ENCODE data around the gene PLXNB3. TPM values are rescaled to one million over a fixed set of nuclear protein-coding genes. Genes with fewer than 3 reads are reported as not detected.
"Not testable (repeated sequence)": the region's sequence is repeated elsewhere in the genome, so short reads cannot be mapped to it uniquely, and the experiment has no call there.

PLXNB3 gene
- total RNA-seq, 2 experiments from 2014 or later = 0.23 to 0.35 TPM

DNA sequence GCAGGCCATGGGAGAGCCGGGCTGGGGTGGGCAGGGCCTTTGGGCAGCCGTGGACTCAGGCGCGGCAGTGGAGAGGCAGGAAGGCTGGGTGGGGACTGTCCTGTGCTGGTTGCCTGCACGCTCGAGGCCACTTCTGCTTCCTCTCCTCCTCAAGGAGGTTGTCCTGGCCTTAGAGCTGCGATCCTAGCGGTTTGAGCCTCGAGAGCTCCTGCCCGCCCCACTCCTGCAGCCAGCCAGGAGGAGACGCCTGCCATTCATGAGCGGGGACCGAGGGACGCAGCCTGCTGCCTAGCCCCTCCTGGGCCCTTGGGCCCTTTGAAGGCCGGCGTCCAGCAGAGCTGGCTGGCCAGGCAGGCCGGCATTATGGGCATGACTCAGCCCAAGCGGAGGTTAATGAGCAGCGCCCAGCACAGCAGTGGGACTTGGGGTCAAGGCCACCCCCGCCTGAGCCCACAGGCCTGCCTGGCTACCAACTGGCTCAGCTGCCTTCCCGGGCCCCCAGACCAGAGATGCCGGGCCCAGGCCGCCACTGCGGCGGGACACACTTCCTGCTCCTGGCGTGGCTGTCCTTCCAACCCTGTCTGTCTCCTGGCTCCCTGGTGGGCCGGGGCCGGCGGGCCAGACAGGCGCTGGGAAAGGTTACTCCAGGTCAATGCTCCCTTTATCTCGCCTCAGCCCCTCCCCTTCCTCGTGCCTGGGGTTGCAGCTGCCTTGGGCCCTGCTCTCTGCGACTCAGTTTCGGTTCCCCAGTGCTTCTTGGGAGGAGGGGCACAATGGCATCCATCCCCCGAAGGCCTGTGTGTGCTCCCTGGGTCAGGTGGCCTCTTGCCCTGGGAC, 37.5 kb upstream of the PLXNB3 start:
- ChIA-PET CTCF (interaction anchor here (1.1 to 1.3 kb wide), 2 partner anchors 9 to 19 kb away, joined by 4 read pairs; no protein-coding TSS in a partner anchor), POLR2A (no interaction called here)

DNA sequence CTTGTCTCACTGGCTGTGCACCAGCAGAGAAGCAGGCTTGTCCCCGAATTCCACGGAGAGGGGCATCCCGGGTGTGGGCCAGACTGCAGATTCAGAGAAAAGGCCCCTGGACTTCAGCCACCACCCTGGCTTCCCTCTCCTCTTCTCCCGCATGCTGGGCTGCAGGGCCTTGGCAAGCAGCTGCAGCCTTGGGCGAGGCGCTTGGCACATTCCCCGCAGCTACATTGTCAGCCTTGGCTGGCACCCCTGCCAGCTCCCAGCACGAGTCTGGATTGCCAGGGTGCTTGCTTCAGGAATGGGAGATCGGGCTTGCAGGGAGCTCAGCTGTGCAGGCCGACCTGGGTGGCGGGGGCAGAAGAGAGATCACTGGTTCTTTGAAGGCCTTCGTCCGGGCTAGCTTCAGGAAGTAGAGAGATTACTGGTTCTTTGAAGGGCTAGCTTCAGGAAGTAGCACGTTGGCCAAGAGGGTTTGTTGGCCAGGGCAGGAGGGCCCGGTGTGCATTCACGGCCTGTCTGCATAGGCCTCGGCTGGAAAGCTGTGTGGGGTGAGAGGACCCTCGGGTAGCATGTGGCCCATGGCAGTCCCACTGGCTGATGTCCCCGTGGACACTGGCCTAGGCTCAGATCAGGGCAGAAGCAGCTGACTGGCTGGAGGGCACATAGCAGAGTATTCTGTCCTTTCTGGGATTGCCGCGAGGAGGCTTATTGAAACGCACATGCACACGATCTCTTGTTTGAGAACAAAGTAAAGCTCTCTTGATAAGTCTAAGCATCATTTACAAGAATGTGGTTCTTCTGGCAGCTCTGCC, 36.7 kb upstream of the PLXNB3 start:
- POLR2A ChIA-PET = no interaction called here
- H3K9me3 Mint-ChIP-seq = peaks cover 8% of the 10 kb centered on the region
- H3K27ac Mint-ChIP-seq = peak overlapping the region; percentile 81
- H3K4me1 Mint-ChIP-seq = peaks cover 41% of the 10 kb centered on the region
- CTCF ChIA-PET = interaction anchor here (0.7 to 1.3 kb wide), 3 partner anchors 9 to 225 kb away, joined by 3 to 4 read pairs (median 4); no protein-coding TSS in a partner anchor
- peaks cover 30% of the 10 kb centered on the region for H3K36me3 Mint-ChIP-seq (ENCODE audit: low read depth)
- no peaks in the 10 kb centered on the region for H3K27me3 Mint-ChIP-seq
- peak overlapping the region; percentile 62 for H3K4me3 Mint-ChIP-seq
- no peak for DNase-seq

More for the DNA sequence above, 37.5 kb upstream of the PLXNB3 start:
- H3K36me3 Mint-ChIP-seq (ENCODE audit: low read depth) = peaks cover 28% of the 10 kb centered on the region
- peak; percentile 61 for DNase-seq
- peaks cover 3% of the 10 kb centered on the region for H3K9me3 Mint-ChIP-seq
- peak overlapping the region; percentile 81 for H3K27ac Mint-ChIP-seq
- peak overlapping the region; percentile 62 for H3K4me3 Mint-ChIP-seq
- H3K27me3 Mint-ChIP-seq = no peaks in the 10 kb centered on the region
- peaks cover 39% of the 10 kb centered on the region for H3K4me1 Mint-ChIP-seq

DNA sequence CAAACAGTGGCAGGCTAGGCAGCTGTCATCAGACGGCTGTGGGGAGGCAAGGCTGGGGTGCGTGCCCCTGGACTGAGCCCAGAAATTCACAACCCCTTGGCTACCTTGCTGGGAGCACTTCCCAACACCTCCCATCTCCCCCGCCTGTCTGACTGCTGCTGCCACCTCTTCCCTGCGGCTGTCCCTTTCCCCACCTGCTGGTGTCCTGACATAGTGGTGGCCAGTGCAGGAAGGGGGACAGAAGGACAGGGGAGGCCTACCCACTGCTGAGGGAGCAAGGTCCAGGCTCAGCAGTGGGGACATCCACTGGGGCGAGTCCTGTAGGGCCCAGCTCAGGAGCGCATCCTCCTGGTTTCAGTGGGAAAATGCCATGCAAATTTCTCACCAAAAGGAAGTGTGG, 36.0 kb upstream of the PLXNB3 start:
- peaks cover 26% of the 10 kb centered on the region for H3K36me3 Mint-ChIP-seq (ENCODE audit: low read depth)
- POLR2A ChIA-PET = no interaction called here
- H3K27me3 Mint-ChIP-seq = no peaks in the 10 kb centered on the region
- H3K9me3 Mint-ChIP-seq = peaks cover 8% of the 10 kb centered on the region
- H3K4me1 Mint-ChIP-seq = peaks cover 38% of the 10 kb centered on the region
- CTCF ChIA-PET = interaction anchor here (0.6 to 1.3 kb wide), 3 partner anchors 8 to 297 kb away, joined by 3 to 4 read pairs (median 3); no protein-coding TSS in a partner anchor
- no peak for DNase-seq
- no peak overlapping the region for H3K4me3 Mint-ChIP-seq
- H3K27ac Mint-ChIP-seq = peak overlapping the region; percentile 81

DNA sequence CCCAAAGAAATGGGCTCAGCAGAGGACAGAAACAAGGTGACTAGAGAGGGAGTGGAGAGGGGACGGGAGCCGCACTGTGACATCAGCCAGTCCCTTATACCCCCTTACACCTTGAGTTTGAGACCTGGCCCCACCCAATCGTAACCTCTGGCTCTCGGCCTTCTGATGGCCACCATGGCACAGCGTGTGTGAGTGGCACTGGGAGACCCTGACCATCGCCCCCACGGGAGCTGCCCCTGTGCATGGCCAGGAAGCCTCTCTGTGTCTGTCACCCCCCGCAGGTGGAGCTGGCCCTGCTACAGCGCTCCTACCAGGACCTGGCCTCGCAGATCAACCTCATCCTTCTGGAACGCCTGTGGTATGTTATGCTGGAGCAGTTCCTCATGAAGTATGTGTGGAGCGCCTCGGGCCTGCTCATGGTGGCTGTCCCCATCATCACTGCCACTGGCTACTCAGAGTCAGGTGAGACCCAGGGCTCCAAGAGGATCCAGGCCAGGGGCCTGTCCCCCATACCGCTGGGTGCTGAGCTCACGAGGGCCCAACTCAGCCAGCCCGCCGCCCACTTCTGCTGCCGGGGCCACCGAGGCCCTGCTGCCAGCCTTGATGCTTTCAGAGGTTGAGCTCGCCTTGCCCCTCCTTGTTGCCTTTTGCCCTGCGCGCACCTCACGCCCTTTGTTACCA, 35.0 kb upstream of the PLXNB3 start:
- Mint-ChIP-seq H3K4me3 (no peak overlapping the region), H3K27me3 (no peaks in the 10 kb centered on the region), H3K27ac (no peak overlapping the region), H3K4me1 (peaks cover 38% of the 10 kb centered on the region), H3K36me3 (ENCODE audit: low read depth) (peaks cover 26% of the 10 kb centered on the region), H3K9me3 (peaks cover 8% of the 10 kb centered on the region)
- ChIA-PET CTCF (interaction anchor here (1.0 kb wide), 1 partner anchor 61 kb away, joined by 3 read pairs; no protein-coding TSS in a partner anchor), POLR2A (no interaction called here)
- DNase-seq = no peak

DNA sequence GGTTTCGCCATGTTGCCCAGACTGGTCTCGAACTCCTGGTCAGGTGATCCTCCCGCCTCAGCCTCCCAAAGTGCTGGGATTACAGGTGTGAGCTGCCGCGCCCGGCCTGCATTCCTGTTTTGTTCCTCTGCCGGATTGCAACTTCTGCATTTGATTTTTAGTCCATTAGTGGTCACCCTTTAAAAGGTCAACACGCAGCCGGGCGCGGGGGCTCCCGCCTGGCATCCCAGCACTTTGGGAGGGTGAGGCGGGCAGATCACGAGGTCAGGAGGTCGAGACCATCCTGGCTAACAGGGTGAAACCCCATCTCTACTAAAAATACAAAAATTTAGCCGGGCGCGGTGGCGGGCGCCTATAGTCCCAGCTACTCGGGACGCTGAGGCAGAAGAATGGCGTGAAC, 33.9 kb upstream of the PLXNB3 start:
- H3K36me3 Mint-ChIP-seq (ENCODE audit: low read depth) = peaks cover 33% of the 10 kb centered on the region
- peaks cover 45% of the 10 kb centered on the region for H3K4me1 Mint-ChIP-seq
- H3K9me3 Mint-ChIP-seq, H3K4me3 Mint-ChIP-seq, DNase-seq, CTCF ChIA-PET, H3K27ac Mint-ChIP-seq, H3K27me3 Mint-ChIP-seq, POLR2A ChIA-PET: not testable (repeated sequence)

DNA sequence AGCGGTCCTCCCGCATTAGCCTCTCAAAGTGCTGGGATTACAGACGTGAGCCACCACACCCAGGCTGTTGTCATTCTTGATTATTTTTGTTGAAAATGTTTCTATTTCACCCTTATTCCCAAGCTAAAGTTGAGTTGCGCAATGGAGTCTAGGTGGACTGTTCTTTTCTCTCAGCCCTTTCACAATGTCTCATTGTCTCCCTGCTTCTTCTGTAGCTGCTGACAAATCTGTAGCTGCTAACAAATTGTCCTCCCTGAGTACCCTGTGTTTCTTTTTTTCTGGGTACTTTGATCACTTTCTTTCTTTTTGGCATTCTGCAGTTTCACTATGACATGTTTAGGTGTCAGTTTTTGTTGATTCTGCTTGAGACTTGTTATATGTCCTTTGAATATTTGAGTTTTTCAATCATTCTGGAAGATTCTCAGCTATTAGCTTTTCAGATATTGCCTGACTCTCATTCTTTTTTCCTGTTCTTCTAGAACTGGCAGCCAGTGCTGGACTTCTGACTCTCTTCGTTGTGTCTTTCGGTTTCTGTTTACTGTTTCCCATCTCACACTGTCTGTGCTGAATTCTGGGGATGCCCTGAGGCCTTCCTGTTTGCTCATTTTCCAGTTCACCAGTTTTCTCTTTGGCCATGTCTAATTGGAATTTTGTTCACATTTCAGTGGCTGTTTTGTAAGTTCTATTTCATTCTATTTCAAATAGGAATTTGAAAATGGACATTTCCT, 32.8 kb upstream of the PLXNB3 start:
- Mint-ChIP-seq H3K4me3 (no peak overlapping the region), H3K9me3 (peaks cover 8% of the 10 kb centered on the region), H3K27me3 (no peaks in the 10 kb centered on the region), H3K4me1 (peaks cover 45% of the 10 kb centered on the region), H3K27ac (peak overlapping the region; percentile 70), H3K36me3 (ENCODE audit: low read depth) (peaks cover 36% of the 10 kb centered on the region)
- ChIA-PET POLR2A (no interaction called here), CTCF (no interaction called here)
- DNase-seq = no peak

DNA sequence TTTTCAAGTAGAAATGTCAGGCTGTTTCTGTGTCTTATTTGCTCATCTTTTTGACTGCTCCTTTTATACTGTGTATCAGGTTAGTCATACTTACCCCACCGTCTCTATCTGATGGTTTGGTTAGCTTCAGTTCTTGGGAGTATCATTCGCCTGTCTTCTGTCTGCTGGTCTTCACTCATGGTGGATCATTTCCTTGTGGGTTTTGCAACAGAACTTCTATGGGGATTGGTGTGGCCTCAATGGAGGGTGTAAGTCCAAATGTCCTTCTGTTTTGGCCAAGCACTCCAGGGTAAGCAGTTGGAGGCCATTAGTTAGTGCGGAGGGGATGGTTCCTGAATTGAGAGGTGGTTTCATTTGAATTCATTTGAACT, 32.2 kb upstream of the PLXNB3 start:
- POLR2A ChIA-PET = no interaction called here
- CTCF ChIA-PET = no interaction called here
- Mint-ChIP-seq H3K9me3 (peaks cover 8% of the 10 kb centered on the region), H3K36me3 (ENCODE audit: low read depth) (peaks cover 38% of the 10 kb centered on the region), H3K27me3 (no peaks in the 10 kb centered on the region), H3K4me1 (peaks cover 43% of the 10 kb centered on the region), H3K27ac (peak overlapping the region; percentile 70), H3K4me3 (no peak overlapping the region)
- DNase-seq = no peak

DNA sequence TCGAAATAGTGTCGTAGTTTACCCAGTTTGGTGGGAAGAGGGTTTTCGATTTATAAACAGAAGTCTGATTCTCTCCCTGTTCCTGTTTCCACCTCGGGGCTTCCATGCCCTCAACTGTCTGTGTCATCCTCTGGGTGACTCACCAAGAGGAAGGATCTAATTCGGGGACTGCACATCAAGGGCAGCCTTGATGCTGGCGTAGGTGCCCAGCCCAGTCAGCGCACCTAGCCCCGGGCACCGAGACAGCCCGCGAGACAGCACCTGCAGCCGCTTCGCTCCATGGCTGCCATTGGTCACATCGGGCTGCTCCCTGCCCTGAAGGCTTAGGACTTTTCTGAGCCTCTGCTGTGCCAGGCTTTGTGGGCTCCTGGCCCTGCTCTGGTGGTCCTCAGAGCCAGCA, 31.6 kb upstream of the PLXNB3 start:
- peaks cover 37% of the 10 kb centered on the region for H3K4me1 Mint-ChIP-seq
- CTCF ChIA-PET = no interaction called here
- H3K4me3 Mint-ChIP-seq = no peak overlapping the region
- DNase-seq = no peak
- no peak overlapping the region for H3K27ac Mint-ChIP-seq
- H3K27me3 Mint-ChIP-seq = no peaks in the 10 kb centered on the region
- POLR2A ChIA-PET = no interaction called here
- H3K36me3 Mint-ChIP-seq (ENCODE audit: low read depth) = peaks cover 38% of the 10 kb centered on the region
- peaks cover 8% of the 10 kb centered on the region for H3K9me3 Mint-ChIP-seq

DNA sequence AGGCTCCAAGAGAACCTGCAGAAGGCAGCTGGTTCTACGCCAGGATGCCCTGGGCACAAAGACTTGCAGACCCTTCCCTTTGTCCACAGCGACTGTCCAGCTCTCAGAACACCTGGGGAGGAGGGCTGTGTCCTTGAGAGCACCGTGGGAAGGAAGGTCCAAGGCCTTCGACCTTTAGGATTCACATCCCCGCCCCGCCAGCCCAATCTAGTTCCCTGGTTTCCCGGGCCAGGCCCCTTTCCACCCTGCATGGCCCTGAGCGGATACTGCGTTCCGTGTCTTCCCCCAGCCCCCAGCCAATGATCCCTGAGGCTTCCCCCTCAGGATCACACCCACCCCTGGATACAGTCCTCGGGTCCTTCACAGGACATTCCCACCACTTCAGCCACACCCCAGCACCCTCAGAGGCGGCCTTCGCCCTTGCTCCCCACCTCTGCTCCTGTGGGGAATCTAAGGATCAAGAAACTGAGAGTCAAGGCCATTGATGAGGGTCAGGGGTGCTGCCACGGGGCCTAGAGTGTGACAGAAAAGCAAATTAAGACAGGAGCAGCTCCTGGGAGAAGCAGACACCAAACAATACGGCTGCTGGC, 30.3 kb upstream of the PLXNB3 start:
- H3K27me3 Mint-ChIP-seq = no peaks in the 10 kb centered on the region
- H3K27ac Mint-ChIP-seq = no peak overlapping the region
- H3K4me3 Mint-ChIP-seq = no peak overlapping the region
- CTCF ChIA-PET = interaction anchor here (0.6 to 1.5 kb wide), 2 partner anchors 66 to 158 kb away, joined by 3 to 5 read pairs; no protein-coding TSS in a partner anchor
- peaks cover 8% of the 10 kb centered on the region for H3K9me3 Mint-ChIP-seq
- no peak for DNase-seq
- peaks cover 33% of the 10 kb centered on the region for H3K4me1 Mint-ChIP-seq
- POLR2A ChIA-PET = no interaction called here
- H3K36me3 Mint-ChIP-seq (ENCODE audit: low read depth) = peaks cover 35% of the 10 kb centered on the region

DNA sequence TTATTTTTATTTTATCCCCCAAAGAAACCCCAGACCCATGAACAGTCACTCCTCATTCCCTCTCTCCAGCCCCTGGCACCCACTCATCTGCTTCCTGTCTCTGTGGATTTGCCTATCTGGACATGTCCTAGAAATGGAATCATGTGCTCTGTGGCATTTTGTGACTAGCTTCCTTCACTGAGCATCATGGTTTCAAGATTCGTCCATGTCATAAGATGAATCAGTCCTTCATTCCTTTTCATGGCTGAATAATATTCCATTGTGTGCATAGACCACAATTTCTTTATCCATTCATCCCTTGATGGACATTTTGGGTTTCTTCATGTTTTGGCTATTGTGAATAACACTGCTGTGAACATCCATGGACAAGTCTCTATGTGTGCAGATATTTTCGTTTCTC, 29.2 kb upstream of the PLXNB3 start:
- POLR2A ChIA-PET = no interaction called here
- Mint-ChIP-seq H3K9me3 (peaks cover 8% of the 10 kb centered on the region), H3K36me3 (ENCODE audit: low read depth) (peaks cover 30% of the 10 kb centered on the region), H3K4me1 (peaks cover 44% of the 10 kb centered on the region), H3K27ac (no peak overlapping the region), H3K27me3 (no peaks in the 10 kb centered on the region), H3K4me3 (no peak overlapping the region)
- CTCF ChIA-PET = interaction anchor here (0.6 to 1.5 kb wide), 4 partner anchors 18 to 212 kb away, joined by 3 to 5 read pairs (median 4); no protein-coding TSS in a partner anchor
- DNase-seq = no peak

DNA sequence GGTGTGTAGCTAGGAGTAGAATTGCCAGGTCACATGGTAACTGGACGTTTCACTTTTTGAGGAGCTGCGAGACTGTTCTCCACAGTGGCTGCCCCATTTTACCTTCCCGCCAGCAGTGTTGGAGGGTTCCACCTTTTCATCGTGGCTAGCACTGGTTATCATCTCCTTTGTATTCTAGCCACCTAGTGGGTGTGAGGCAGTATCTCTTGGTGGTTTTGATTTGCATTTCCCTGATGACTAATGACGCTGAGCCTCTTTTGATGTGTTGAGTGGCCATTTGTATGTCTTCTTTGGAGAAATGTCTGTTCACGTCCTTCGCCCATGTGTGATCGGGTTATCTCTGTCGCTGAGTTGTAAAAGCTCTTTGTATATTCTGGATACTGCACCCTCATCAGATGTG, 28.8 kb upstream of the PLXNB3 start:
- Mint-ChIP-seq H3K27me3 (no peaks in the 10 kb centered on the region), H3K4me1 (peaks cover 48% of the 10 kb centered on the region), H3K4me3 (no peak overlapping the region), H3K36me3 (ENCODE audit: low read depth) (peaks cover 33% of the 10 kb centered on the region), H3K27ac (peak overlapping the region; percentile 58), H3K9me3 (peaks cover 8% of the 10 kb centered on the region)
- POLR2A ChIA-PET = no interaction called here
- CTCF ChIA-PET = interaction anchor here (0.6 to 1.6 kb wide), 5 partner anchors 8 to 31 kb away, joined by 3 to 5 read pairs (median 4); no protein-coding TSS in a partner anchor
- DNase-seq = no peak

All from activated CD4-positive, alpha-beta T cell treated with anti-CD3 and anti-CD28 coated beads, Interleukin-2, amount 10 ng/mL, durations not matched to agents 7 days and 5 days (primary cell).